Kidney (tissue), 14 donors: ENCODE results near the gene UGT1A9. TPM values are rescaled to one million over a fixed set of nuclear protein-coding genes. Genes with fewer than 3 reads are reported as not detected.

Experiments used
- DNase-seq, 5 donors: peaks; one replicate each; pipeline ENCODE4 v3.0.0-alpha.2; 2013 to 2020
- FAIRE-seq: peaks from 2 replicates; lab custom pipeline; 2012; peaks lifted over from hg19 to GRCh38; lab: Jason Lieb, UNC
- H3K27ac ChIP-seq, 2 donors: one replicate each; pipeline ENCODE4 v1.7.0; 2013; ENCODE audit warnings: low read depth in 2 of 2, low read length in 2 of 2, inconsistent platforms in 1 of 2
- H3K27me3 ChIP-seq: one replicate; pipeline ENCODE4 v1.7.1; 2013; ENCODE audit warnings: low read length, inconsistent platforms; ENCODE audit not compliant: control insufficient read depth, insufficient read depth
- H3K36me3 ChIP-seq, 3 donors: one replicate each; pipeline versions ENCODE4 v1.7.0 to v1.7.1; 2013; ENCODE audit warnings: low read length in 3 of 3, control low read depth in 1 of 3, inconsistent platforms in 1 of 3; ENCODE audit not compliant: insufficient read depth in 3 of 3, control insufficient read depth in 2 of 3
- H3K4me1 ChIP-seq, 3 donors: one replicate each; pipeline versions ENCODE4 v1.7.0 to v1.7.1; 2013; ENCODE audit warnings: low read length in 3 of 3, inconsistent platforms in 1 of 3, low read depth in 1 of 3; ENCODE audit not compliant: control insufficient read depth in 2 of 3, insufficient read depth in 2 of 3
- H3K4me3 ChIP-seq, 3 donors: one replicate each; pipeline versions ENCODE4 v1.7.0 to v1.8.1; 2013; ENCODE audit warnings: low read length in 3 of 3, control low read depth in 1 of 3, inconsistent platforms in 1 of 3
- H3K9ac ChIP-seq, 3 donors: one replicate each; pipeline versions ENCODE4 v1.7.0 to v1.7.1; 2013; ENCODE audit warnings: low read length in 3 of 3, control low read depth in 1 of 3, inconsistent platforms in 1 of 3
- H3K9me3 ChIP-seq, 3 donors: one replicate each; pipeline versions ENCODE4 v1.7.0 to v1.7.1; 2013; ENCODE audit warnings: low read length in 3 of 3, control low read depth in 1 of 3, inconsistent platforms in 1 of 3; ENCODE audit not compliant: control insufficient read depth in 2 of 3, insufficient read depth in 1 of 3
- CTCF ChIP-seq: IDR thresholded peaks from 3 replicates; pipeline ENCODE4 v1.5.1; 2012; ENCODE audit warnings: mild to moderate bottlenecking, moderate library complexity, borderline replicate concordance; ENCODE audit not compliant: insufficient read depth; ENCODE audit errors: extremely low read depth
- intact Hi-C: fragments of 100-400 bp; cut with DNase I; formaldehyde crosslinking; loops from one replicate; pipeline ENCODE4 v1.11.1; 2022
- polyA plus RNA-seq: library from polyadenylated mRNA; stranded (reverse); fragments of 350-450 nt; fragmentation: Illumina TruSeq; extraction: RNeasy Lipid Tissue Mini Kit (QIAGEN cat#74804); gene quantifications from one replicate; pipeline ENCODE4 v1.2.3, GENCODE V29; 2014; ENCODE audit warnings: low read depth, low replicate concordance; ENCODE audit not compliant: insufficient read depth
- total RNA-seq: library from RNA; stranded (reverse); fragmentation: NEBNext Ultra II Directional; extraction: Animal tissue kit (Norgen Biotek cat#: 25700); gene quantifications from one replicate; pipeline ENCODE4 v1.2.1, GENCODE V29; 2021
- donor health status: control.
- donor health status: control.
- donor health status: control.
- donor health status: control.
- donor health status: control.
- donor health status: DM: yes; HTN: yes; CAD: no.
- donor health status: Normal renal cell carcinoma (clear cell type).

UGT1A9 gene
- total and polyA plus RNA-seq, 2 donors from 2014 or later = 1.4 to 414 TPM

- FAIRE-seq = no peak
- Histone ChIP-seq H3K27ac (no peak overlapping the region), H3K4me3 (no peak overlapping the region)
Observed at GRCh38 chr2:233820774-233821105, 149.0 kb downstream of the UGT1A9 start.

GRCh38 chr2:233821196-233821595, 149.5 kb downstream of the UGT1A9 start:
- no peak overlapping the region for H3K27ac ChIP-seq
- intact Hi-C loops = no loop called here
- no peaks in the 10 kb centered on the region for H3K36me3 ChIP-seq
- no peak overlapping the region for H3K4me3 ChIP-seq
- no peak for TF ChIP-seq CTCF
- no peaks in the 10 kb centered on the region for H3K4me1 ChIP-seq
- H3K9ac ChIP-seq = no peak overlapping the region
- H3K9me3 ChIP-seq = no peaks in the 10 kb centered on the region
- H3K27me3 ChIP-seq = no peaks in the 10 kb centered on the region
- DNase-seq (peak in 1 of 5 donors; percentile 11), FAIRE-seq (no peak)

More at GRCh38 chr2:233820774-233821105, 149.0 kb downstream of the UGT1A9 start:
- Histone ChIP-seq H3K4me1 (no peaks in the 10 kb centered on the region), H3K36me3 (no peaks in the 10 kb centered on the region), H3K9me3 (no peaks in the 10 kb centered on the region), H3K27me3 (no peaks in the 10 kb centered on the region), H3K9ac (no peak overlapping the region)
- TF ChIP-seq CTCF = no peak
- intact Hi-C loops = no loop called here
- DNase-seq = peak in 1 of 5 donors; percentile 33

- no peaks in the 10 kb centered on the region for H3K36me3 ChIP-seq
- intact Hi-C loops = no loop called here
- H3K27me3 ChIP-seq = no peaks in the 10 kb centered on the region
- no peak overlapping the region for H3K4me3 ChIP-seq
- DNase-seq = no peak
- FAIRE-seq = no peak
- H3K9ac ChIP-seq = no peak overlapping the region
- no peaks in the 10 kb centered on the region for H3K4me1 ChIP-seq
- H3K9me3 ChIP-seq = no peaks in the 10 kb centered on the region
- TF ChIP-seq CTCF = no peak
- no peak overlapping the region for H3K27ac ChIP-seq
Observed at GRCh38 chr2:233821709-233822100, 150.0 kb downstream of the UGT1A9 start.

GRCh38 chr2:233822101-233822771, 150.5 kb downstream of the UGT1A9 start:
- TF ChIP-seq CTCF = no peak
- Histone ChIP-seq H3K9ac (no peak overlapping the region), H3K27me3 (no peaks in the 10 kb centered on the region), H3K9me3 (no peaks in the 10 kb centered on the region), H3K4me3 (no peak overlapping the region), H3K4me1 (no peaks in the 10 kb centered on the region), H3K36me3 (no peaks in the 10 kb centered on the region), H3K27ac (no peak overlapping the region)
- intact Hi-C loops = no loop called here
- DNase-seq (peak in 1 of 5 donors; percentile 68), FAIRE-seq (no peak)
